ENCODE data around the gene STOML1.
"Not testable (repeated sequence)": the region's sequence is repeated elsewhere in the genome, so short reads cannot be mapped to it uniquely, and the experiment has no call there.

The STOML1 gene

DNA sequence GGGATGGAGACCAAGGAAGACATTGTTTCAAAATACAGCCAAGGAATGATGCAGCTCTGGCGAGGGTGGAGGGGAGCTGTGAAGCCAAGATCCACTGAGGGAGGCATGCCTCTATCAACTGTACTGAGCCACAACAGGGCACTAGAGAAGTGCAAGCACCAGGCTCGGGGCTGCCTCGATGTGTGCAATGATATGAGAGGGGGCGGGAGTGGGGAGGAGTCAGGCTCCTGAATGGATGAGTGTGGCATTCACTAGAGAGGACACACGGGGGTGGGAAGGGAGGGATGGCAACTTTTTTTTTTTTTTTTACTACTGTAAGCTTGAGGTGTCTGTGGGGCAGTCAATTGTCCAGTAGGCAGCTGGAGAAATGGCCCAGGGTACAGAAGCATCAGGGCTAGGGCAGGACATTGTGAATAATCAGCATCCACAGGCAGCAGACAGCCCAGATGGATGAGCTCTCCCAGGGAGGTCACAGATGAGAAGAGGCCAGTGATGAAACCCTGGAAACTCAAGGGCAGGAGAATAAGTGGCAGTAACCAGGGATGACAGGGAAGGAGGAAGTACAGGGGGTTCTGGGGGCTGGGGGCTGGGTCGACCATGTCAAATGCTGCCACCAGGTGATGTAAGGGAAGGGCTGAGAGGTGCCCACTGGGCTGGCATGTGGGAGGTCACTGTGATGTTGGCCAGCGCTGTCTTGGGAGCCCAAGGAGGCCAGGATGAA is 5.9 kb downstream of the STOML1 start:
- no peak for DNase-seq

DNA sequence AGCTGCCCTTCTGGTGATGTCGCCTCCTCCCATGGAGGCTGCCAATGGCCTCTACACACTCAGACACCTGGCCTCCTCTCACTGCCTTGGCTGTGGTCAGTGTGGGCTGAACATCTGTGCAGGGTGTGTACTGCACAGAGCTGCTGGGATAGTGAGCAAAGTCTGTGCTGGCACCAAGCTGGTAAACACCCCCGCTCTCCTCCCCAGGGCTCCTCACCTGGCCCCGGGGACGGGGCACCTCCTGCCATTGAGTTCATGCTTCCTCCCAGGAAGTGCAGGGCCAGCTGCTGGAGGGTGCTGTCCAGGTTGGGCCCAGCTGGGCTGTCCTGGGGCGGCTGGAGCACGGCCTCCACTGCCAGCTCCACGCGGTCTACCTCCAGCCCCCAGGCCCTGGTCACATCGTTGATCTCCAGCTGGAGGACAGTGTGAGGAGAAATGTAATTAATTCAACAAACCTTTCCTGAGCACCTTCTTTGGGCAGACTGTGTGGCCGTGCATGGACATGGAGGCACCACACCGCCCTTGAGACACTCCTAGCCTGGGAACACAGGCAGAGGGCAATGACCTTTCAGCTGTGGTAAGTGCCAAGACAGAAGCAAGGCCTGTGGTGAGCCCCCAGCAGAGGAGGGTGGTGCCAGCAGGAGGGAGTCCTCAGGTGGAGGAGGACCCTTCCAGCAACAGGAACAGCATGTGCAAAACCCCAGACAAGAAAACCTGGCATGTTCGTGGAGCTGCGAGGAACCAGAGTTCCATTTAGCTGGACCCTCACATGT is 6.8 kb downstream of the STOML1 start:
- no peak for DNase-seq

DNA sequence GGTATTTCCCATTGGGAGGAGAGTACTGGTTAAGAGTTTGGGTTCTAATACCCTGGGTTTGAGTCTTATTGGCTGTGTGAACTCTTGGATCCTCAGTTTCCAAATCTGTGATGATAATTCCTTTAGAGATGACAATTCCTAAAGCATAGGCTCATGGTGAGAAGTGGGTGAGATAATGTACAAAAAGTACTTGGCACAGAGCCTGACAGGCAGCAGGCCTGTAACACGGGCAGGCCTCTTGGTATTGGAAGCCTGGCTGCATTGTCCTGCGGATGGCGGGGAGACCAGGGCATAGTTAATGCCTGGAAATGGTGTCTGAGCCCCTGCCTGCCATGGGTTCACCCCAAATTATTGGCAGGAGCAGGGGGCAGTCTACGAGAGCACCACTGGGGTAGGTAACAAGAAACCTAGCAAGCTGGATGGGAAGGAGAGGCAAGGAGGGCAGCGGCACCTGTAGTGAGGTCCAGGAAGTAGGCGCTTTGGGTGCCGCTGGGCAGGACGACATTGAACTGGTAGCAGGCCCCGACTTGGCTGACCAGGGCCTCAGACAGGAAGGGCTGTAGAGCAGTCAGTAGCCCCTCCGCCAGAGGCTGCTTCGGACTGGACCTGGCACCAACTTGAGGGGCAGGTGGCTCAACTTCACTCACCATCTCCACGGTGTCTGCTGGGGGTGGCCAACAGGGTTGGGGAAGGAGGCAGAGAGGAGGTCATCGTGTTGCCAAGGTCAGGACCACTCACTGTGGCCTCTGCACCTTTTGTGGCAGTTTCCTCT is 7.7 kb downstream of the STOML1 start:
- DNase-seq = no peak

DNA sequence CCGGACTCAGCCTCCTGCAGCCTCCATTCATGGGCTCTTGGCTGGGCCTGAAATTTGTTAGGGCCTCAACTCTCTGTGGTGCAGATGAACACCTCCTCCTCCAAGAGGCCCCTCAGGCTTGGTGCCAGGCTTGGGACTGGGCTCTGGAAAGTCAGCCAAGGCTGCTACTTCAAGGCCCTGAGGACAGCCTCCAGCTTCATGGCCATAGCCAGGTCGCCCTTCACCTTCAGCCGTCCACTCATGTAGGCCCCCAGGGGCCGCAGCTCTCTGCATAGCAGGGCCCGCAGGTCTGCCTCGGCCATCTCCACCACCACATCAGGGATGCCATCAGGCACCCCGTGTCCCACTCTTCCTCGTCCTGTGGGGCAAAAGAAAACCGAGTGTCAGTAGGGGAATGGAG is 8.3 kb downstream of the STOML1 start:
- no peak for DNase-seq

DNA sequence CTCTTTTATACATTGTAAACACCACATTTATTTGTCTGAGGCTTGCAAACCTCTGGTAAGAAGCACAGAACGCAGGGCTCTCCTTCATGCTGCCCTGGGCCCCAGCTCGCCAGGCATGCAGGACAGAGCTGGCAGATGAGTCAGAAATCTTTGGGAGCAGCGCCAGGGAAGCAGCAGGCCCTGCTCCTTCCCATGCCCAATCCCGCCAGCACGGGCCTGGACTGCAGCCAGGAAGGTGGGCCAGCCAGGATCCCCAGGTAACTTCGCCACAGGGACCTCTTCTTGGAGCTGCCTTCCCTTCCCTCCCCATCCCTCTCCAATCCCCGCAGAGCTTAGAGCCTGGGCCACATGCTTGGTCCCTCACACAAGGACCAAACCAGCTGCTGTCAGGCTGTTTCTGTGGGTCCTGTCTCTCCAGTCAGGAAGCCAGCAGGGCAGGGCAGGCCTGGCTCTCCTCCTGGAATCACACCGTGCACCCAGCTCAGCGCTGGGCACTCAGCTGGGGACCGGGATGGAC is 8.8 kb downstream of the STOML1 start:
- no peak for DNase-seq

DNA sequence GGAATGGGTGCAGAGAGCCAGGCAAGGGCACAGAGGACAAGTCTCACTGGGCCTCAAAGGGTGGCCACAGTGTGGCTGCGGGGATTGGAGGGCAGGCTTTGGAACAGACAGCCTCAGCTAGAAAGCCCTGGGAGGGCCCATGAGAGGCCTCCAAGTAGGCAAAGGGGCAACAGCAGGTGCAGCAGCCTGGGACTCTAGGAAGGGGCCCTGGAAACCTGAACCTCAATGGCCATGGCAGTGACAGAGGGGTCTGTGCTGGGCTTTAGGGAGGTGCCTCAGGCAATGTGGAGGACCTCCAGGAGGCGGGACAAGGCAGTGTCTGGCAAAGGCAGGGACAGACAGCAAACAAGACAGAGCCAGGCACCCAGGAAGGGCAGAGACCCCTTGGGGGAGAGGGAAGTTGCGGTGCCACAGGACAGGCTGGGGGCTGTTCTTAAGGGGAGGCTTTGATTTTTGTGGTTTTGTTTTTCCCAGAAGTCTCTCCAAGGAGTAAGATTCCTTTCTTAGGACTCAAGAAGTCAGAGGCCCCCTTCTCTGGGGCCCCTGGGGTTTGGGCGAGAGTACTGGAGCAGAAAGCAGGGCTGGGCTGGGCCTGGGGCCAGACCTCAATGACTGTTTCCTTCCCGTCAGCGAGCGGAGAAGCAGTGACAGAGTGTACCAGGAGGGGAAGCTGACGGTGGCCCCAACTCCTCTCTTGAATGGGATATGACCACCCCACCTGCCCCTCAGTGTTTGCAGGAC is 9.7 kb downstream of the STOML1 start:
- peak; percentile 27 for DNase-seq

DNA sequence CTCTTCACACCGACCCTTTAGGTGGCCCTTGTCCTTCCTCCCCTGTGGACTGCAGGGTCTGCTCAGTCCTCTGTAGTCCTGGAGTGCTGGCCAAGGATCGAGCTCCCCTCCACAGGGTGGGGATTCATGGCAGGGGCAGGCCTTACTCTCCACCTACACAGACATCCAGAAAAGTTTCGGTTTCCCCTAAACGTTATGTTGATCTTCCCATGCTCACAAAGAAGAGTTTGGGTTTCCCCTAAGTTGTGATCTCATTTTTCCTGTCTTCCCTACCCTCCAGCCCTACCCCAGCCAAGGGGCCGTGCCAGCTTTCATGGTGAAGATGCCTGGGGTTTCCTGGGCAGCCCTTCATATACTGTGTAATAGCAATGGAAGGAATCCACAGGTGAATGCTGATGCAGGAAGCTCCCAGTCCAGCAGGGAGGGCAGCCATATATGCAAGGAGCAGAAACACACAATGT is 10.3 kb downstream of the STOML1 start:
- DNase-seq = no peak

DNA sequence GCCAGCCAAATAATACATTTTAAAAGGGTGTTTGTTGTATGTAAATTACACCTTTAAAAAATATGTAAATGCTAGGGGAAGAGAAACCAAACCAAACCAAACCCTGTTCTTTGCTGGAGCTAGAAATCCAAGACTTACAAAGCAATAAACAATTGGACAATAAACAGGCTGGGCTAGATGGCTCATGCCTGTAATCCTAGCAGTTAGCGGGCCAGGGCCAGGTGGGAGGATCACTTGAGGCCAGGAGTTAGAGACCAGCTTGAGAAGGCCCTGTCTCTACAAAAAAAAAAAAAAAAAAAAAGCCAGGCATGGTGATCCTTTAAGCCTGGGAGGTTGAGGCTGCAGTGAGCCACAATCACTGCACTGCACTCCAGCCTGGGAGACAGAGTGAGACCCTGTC is 12.5 kb downstream of the STOML1 start:
- no peak for DNase-seq

DNA sequence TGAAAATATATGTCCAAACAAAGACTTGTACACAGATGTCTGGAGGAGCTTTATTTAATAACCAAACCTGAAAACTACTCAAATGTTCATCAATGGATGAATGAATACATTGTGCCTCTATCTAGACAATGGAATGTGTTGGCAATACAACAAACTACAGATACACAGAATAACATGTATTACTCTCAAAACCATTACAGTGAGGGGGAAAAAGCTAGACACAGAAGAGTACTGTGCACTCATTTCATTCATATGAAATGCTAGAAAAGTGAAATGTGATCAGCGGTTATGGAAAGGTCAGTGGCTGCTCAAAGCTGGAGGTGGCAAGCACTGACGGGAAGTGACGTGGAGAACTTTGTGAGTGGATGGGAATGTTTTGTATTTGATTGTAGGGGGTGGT is 13.2 kb downstream of the STOML1 start:
- DNase-seq = no peak

DNA sequence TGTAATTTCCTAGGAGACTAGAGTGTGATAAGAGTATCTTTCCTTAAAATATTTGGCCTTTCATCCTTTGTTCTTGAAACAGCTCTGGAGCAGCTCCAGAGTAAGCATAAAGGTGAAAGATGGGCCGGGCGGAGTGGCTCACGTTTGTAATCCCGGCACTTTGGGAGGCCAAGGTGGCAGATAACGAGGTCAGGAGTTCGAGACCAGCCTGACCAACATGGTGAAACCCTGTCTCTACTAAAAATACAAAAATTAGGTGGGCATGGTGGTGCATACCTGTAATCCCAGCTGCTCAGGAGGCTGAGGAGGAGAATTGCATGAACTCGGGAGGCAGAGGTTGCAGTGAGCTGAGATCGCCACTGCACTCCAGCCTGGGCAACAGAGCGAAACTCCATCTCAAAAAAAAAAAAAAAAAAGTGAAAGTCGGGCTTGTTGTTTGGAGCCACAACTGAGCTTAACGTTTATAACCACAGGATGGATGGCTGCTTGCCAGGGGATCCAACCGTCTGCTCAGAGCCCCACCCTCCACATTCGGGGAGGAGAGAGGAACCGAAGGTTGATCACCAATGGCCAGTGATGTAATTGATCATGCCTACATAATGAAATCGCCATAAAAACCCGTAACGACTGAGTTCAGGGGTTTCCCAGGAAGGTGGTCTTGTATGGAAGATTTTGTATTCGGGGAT is 16.5 kb downstream of the STOML1 start:
- peak; percentile 26 for DNase-seq

DNA sequence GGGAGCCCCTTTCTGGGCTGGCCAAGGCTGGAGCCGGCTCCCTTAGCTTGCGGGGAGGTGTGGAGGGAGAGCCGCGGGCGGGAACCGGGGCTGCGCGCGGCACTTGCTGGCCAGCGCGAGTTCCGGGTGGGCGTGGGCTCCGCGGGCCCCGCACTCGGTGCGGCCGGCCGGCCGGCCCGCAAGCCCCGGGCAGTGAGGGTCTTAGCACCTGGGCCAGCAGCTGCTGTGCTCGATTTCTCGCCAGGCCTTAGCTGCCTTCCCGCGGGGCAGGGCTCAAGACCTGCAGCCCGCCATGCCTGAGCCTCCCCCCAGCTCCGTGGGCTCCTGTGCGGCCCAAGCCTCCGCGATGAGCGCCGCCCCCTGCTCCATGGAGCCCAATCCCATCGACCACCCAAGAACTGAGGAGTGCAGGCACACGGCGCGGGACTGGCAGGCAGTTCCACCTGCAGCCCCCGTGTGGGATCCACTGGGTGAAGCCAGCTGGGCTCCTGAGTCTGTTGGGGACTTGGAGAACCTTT is 18.4 kb downstream of the STOML1 start:
- not testable (repeated sequence) for DNase-seq

DNA sequence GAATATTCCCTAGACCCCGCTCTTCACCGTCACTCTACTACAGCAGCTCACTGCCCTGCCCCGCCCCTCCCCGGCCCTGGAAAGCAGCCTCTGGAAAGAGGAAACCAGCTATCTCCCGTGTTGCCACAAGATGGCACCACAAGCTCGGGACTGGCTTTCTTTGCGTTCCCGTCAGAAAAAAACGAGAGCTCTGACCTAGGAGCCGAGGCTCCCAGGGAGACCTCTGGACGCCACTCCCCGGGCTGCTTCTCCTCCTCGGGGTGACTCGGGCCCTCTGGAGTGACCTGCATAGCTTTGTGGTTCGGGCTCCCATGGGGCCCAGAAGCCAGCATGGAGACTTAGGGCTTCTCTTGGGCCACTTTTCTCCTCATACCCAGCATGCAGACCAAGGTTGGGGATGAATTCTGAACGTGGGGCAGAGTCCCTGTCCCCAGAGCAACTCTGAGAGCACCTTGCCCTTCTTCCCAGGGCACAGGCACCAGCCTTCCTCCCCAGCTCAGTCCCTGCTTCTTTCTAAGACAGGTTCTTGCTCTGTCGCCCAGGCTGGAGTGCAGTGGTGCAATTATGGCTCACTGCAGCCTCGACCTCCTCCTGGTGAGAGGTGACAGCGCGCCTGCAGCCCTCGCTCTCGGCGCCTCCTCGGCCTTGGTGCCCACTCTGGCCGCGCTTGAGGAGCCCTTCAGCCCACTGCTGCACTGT is 19.0 kb downstream of the STOML1 start:
- peak; percentile 85 for DNase-seq

DNA sequence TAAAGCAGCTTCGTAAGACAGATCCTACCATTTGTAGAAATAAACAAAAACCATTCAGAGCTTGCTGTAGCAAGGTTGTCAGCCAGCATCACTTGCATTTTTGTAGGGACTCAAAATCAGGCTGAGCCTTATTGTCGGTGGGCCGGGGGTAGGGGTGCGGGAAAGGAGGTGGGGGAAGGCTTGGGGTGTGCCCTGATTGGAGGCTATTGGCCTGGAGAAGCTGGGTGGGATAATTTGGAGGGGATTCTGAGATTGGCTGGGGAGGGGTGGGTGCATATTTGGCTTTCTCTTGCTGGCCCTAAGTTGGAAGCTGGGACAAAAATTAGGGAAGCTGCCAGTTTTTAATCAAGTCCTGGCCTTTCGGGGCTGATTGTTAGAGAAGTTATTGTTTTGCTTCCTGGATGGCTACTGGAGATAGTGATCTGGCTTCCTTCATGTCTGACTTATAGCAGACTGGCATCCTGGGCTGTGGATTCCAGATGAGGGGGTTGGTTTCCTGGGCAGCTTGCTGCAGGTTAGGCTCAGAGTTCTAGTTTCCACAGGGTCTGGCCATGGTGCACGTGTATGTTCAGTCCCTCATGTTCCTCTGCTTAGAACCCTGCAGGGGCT is 22.8 kb downstream of the STOML1 start:
- no peak for DNase-seq

DNA sequence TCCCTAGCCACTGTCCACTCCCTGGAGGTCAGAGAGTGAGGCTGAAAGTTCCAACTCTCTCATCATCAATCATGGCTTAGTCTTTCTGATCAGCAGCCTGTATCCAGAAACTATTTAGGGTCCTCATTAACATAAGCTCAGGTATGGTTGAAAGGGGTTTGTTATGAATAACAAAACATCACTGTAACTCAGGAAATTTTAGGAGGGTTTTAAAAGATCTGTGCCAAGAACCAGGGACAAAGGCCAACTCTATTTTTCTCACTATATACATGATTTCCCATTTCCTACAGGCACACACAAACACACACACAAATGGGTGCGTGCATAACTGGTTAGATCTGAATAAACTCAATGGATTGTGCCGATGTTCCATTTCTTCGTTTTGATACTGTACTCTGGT is 23.6 kb downstream of the STOML1 start:
- no peak for DNase-seq

DNA sequence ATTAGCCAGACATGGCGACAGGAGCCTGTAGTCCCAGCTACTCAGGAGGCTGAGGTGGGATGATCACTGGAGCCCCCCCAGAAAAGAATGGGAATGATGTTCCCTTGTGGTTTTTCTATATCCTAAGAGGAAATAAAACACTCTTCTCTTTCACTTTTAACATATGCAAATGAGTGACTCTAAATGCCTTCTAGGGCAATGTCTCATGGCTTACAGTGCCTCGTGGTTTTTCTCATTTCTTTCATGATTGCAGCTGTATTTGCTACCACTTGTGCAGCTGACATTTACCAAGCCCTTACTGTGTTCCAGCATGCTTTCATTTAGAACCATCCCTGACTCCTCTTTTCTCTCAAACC is 26.4 kb downstream of the STOML1 start:
- peak; percentile 42 for DNase-seq

DNA sequence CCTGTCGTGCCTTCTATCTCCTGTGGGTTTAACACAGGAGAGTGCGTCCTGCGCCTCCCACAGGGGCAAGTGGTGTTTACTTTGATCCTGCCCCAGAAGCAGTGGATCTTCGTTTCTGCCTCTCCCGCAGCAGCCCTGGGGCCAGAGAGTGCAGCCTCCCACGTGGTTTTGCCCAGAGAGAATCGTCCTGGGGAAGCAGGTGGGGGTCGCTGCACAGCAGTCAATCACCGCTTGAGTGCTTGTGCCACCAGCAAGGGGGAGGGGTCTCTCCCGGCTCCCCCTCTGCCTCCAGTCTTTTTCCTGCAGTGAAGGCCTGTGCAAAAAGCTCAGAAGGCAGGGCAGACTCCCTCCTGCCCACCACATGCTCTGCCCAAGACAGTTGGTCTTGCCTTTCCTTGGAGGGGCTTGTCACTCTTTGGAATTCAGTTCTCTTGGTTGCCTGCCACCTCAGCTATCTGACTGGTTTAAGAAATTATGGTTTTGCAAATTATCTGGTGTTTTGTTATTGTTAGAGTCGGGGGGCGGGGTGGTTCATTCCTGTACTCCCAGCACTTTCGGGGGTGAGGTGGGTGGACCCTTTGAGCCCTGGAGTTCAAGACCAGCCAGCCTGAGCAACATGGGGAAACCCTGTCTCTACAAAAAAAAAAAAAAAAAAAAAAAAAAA is 26.9 kb downstream of the STOML1 start:
- DNase-seq = peak; percentile 74

DNA sequence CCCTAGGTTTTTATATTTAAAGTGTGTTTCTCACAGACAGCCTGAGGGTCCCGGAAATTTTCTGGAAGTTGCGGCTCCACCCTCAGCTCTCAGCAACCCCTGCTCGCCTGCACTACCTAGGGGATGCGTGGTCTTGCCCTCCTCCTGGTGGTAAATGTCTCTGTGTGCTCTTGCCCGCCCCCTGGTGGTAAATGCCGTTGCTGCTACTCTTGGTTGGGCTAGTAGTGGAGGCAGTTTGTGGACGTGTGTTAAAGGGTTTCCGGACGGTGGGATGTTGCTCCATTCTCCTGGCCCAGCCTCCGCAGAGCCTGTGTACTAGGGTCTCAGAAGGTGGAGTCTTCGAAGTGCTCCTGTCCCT is 27.4 kb downstream of the STOML1 start:
- DNase-seq = peak; percentile 88

DNA sequence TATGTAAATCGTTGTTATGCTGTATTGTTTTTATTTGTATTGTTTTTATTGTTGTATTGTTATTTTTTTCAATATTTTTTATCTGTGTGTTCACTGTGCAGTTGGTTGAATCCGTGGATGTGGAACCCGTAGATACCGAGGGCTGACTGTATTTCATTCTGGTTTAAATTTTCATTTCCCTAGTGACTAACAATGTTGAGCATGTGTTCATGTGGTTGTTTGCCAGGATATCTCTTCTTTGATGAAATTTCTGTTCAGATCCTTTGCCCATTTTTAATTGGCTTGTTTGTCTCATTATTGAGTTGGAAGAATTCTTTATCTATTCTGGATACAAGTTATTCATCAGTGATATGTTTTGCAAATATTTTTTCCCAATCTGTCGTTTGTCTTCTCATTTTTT is 29.7 kb downstream of the STOML1 start:
- DNase-seq = no peak

DNA sequence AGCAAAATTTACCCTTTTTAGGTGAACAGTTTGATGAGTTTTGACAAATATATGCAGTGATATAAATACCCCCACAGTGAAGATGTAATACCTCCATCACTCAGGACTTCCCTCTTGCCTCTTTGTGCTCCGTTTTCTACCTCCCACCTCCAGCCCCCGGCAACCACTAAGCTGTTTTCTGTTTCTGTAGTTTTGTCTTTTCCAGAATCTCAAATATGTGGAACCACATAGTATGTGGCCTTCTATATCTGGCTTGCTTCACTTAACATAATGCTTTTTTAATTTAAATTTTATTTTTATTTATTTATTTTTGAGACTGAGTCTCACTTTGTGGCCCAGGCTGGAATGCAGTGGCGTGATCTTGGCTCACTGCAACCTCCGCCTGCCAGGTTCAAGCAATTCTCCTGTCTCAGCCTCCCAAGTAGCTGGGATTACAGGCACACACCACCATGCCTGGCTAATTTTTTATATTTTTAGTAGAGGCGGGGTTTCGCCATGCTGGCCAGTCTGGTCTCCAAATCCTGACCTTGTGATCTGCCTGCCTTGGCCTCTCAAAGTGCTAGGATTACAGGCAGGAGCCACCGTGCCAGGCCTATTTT is 31.5 kb downstream of the STOML1 start:
- not testable (repeated sequence) for DNase-seq

DNA sequence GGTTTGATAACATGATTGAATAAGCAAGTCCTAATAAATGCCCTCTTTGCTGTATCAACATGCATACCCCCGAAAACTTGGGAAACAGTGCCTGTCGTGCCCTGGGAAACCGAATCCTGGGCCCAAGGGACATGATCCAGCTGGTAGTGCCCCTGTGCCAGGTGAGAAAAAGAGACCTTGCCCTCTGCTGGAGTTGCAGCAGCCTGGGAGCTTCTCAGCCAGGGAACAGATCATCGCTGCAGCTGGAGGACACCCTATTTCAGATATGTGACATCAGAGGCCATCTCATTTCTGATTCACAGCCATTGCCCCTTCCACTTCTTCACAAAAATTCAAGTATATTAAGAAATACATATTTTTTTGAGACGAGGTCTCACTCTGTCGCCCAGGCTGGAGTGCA is 32.3 kb downstream of the STOML1 start:
- no peak for DNase-seq

Data from stimulated activated CD4-positive, alpha-beta T cell treated with anti-CD3 and anti-CD28 coated beads, Interleukin-4, amount 100 ng/mL, for 24 hours (primary cell).